ENCODE data around the gene KCTD5. TPM values are rescaled to one million over a fixed set of nuclear protein-coding genes. Genes with fewer than 3 reads are reported as not detected.

Gene KCTD5
- total RNA-seq, 1 experiment from 2014 or later = 42.1 TPM

- Histone ChIP-seq H3K79me2 (ENCODE audit: insufficient read depth, low read length) (no peaks in the 10 kb centered on the region), H3K4me3 (replicated peaks in 1 of 2; ENCODE audit: low read depth in 1 of 2, low read length in 2 of 2) (no peak overlapping the region), H3K27me3 (ENCODE audit: insufficient read depth, low read length) (no peaks in the 10 kb centered on the region), H2AFZ (ENCODE audit: low read depth, low read length, poor library complexity, severe bottlenecking) (no peak overlapping the region), H3K4me2 (ENCODE audit: low read length) (no peak overlapping the region), H3K4me1 (ENCODE audit: control insufficient read depth in 1 of 2, insufficient read depth in 2 of 2, low read length in 2 of 2) (no peaks in the 10 kb centered on the region), H3K9me2 (ENCODE audit: insufficient read depth) (no peaks in the 10 kb centered on the region), H3K9ac (ENCODE audit: low read length) (no peak overlapping the region), H3K9me3 (ENCODE audit: control insufficient read depth in 1 of 2, insufficient read depth in 1 of 2, low read depth in 1 of 2, low read length in 2 of 2) (no peaks in the 10 kb centered on the region), H4K20me1 (ENCODE audit: insufficient read depth) (no peaks in the 10 kb centered on the region), H3K27ac (ENCODE audit: low read depth, low read length) (no peak overlapping the region), H3K36me3 (ENCODE audit: control insufficient read depth in 1 of 2, insufficient read depth in 2 of 2, low read length in 2 of 2) (peaks cover 3 to 4% of the 10 kb centered on the region in 2 experiments; a peak in 1 of 4 replicates)
- CTCF ChIA-PET = no interaction called here
- no peak for DNase-seq (ENCODE audit: low read depth, low spot score)
- TF ChIP-seq TCF7L2 (IDR thresholded peaks at IDR 0.05; ENCODE audit: borderline replicate concordance, extremely low read depth, insufficient read depth, insufficient read length) = no peak
- no peak for TF ChIP-seq ZFX (IDR thresholded peaks at IDR 0.05)
- TF ChIP-seq YY1 (IDR thresholded peaks at IDR 0.05; ENCODE audit: extremely low read depth, insufficient replicate concordance, low read depth, low read length) = no peak
- TF ChIP-seq SP1 (IDR thresholded peaks at IDR 0.05; ENCODE audit: low read depth) = no peak
- TF ChIP-seq ATF3 (IDR thresholded peaks at IDR 0.05) = no peak
- no peak for TF ChIP-seq JUND (IDR thresholded peaks at IDR 0.05)
- TF ChIP-seq, protein P1, sequence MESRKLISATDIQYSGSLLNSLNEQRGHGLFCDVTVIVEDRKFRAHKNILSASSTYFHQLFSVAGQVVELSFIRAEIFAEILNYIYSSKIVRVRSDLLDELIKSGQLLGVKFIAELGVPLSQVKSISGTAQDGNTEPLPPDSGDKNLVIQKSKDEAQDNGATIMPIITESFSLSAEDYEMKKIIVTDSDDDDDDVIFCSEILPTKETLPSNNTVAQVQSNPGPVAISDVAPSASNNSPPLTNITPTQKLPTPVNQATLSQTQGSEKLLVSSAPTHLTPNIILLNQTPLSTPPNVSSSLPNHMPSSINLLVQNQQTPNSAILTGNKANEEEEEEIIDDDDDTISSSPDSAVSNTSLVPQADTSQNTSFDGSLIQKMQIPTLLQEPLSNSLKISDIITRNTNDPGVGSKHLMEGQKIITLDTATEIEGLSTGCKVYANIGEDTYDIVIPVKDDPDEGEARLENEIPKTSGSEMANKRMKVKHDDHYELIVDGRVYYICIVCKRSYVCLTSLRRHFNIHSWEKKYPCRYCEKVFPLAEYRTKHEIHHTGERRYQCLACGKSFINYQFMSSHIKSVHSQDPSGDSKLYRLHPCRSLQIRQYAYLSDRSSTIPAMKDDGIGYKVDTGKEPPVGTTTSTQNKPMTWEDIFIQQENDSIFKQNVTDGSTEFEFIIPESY (IDR thresholded peaks at IDR 0.05; ENCODE audit: extremely low read depth, insufficient replicate concordance, low read length) = no peak
- TF ChIP-seq POLR2AphosphoS5 (IDR thresholded peaks at IDR 0.05; ENCODE audit: low read depth, low read length) = no peak
- no peak for TF ChIP-seq CEBPB (IDR thresholded peaks at IDR 0.05; ENCODE audit: low read depth)
- TF ChIP-seq, protein P2, sequence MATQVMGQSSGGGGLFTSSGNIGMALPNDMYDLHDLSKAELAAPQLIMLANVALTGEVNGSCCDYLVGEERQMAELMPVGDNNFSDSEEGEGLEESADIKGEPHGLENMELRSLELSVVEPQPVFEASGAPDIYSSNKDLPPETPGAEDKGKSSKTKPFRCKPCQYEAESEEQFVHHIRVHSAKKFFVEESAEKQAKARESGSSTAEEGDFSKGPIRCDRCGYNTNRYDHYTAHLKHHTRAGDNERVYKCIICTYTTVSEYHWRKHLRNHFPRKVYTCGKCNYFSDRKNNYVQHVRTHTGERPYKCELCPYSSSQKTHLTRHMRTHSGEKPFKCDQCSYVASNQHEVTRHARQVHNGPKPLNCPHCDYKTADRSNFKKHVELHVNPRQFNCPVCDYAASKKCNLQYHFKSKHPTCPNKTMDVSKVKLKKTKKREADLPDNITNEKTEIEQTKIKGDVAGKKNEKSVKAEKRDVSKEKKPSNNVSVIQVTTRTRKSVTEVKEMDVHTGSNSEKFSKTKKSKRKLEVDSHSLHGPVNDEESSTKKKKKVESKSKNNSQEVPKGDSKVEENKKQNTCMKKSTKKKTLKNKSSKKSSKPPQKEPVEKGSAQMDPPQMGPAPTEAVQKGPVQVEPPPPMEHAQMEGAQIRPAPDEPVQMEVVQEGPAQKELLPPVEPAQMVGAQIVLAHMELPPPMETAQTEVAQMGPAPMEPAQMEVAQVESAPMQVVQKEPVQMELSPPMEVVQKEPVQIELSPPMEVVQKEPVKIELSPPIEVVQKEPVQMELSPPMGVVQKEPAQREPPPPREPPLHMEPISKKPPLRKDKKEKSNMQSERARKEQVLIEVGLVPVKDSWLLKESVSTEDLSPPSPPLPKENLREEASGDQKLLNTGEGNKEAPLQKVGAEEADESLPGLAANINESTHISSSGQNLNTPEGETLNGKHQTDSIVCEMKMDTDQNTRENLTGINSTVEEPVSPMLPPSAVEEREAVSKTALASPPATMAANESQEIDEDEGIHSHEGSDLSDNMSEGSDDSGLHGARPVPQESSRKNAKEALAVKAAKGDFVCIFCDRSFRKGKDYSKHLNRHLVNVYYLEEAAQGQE (IDR thresholded peaks at IDR 0.05; ENCODE audit: low read depth) = no peak
- no peak for TF ChIP-seq CTCF (IDR thresholded peaks at IDR 0.05 in 2 of 3, conservative IDR thresholded peaks at IDR 0.05 in 1 of 3; ENCODE audit: borderline replicate concordance in 1 of 3, insufficient read depth in 1 of 3, low read depth in 2 of 3, low read length in 2 of 3)
- no peak for TF ChIP-seq POLR2A (IDR thresholded peaks at IDR 0.05; ENCODE audit: borderline replicate concordance, extremely low read depth, insufficient read depth, insufficient read length)
- no peak for TF ChIP-seq MAX (IDR thresholded peaks at IDR 0.05)
- TF ChIP-seq ELF1 (IDR thresholded peaks at IDR 0.05; ENCODE audit: borderline replicate concordance, low read depth) = no peak
- TF ChIP-seq RAD21 (IDR thresholded peaks at IDR 0.05; ENCODE audit: low read depth) = no peak
- TF ChIP-seq EGR1 (IDR thresholded peaks at IDR 0.05; ENCODE audit: low read depth) = no peak
- no peak for TF ChIP-seq CBX3 (IDR thresholded peaks at IDR 0.05; ENCODE audit: low read depth)
- no peak for ATAC-seq
- no TSS peak for BruUV-seq (replicated peaks)
- intact Hi-C loops (cut with micrococcal nuclease) = no loop called here
- POLR2A ChIA-PET = interaction anchor here (0.6 kb wide), 1 partner anchor 13 kb away, joined by 3 read pairs; no protein-coding TSS in a partner anchor
- RAD21 ChIA-PET (ENCODE audit: low non-redundant PET in 1 of 2, low total read pairs in 2 of 2, uncharacterized antibody in 2 of 2, unreplicated experiment in 2 of 2) = no interaction called here
Observed at GRCh38 chr16:2709588-2709984, 27.3 kb downstream of the KCTD5 start.
